GM12878 (cell line): ENCODE data around the gene NLGN3. TPM values are rescaled to one million over a fixed set of nuclear protein-coding genes. Genes with fewer than 3 reads are reported as not detected.

Source experiments
- ATF7 ChIP-seq: fragments of 450-650 bp; IDR thresholded peaks from 2 replicates; pipeline ENCODE4 v1.6.1; 2016; ENCODE audit warnings: low read depth, mild to moderate bottlenecking
- BCLAF1 ChIP-seq: fragments of 450-650 bp; IDR thresholded peaks from 2 replicates; pipeline ENCODE4 v1.6.1; 2017; ENCODE audit warnings: antibody characterized with exemption, mild to moderate bottlenecking, moderate library complexity
- CEBPZ ChIP-seq: fragments of 150-350 bp; IDR thresholded peaks from 2 replicates; pipeline ENCODE4 v1.6.1; 2016; ENCODE audit warnings: low read depth, low read length
- DPF2 ChIP-seq: fragments of 450-650 bp; IDR thresholded peaks from 2 replicates; pipeline ENCODE4 v1.6.1; 2017; ENCODE audit warnings: mild to moderate bottlenecking
- EED ChIP-seq: sonication (generic); IDR thresholded peaks from 2 replicates; pipeline ENCODE4 v1.6.1; 2016; ENCODE audit warnings: antibody characterized with exemption, low read depth
- HDAC6 ChIP-seq: fragments of 200-600 bp; sonication (generic); IDR thresholded peaks from one replicate; pipeline ENCODE4 v1.8.0; 2017; ENCODE audit warnings: antibody characterized with exemption; ENCODE audit not compliant: unreplicated experiment
- HDGF ChIP-seq: fragments of 450-650 bp; IDR thresholded peaks from 2 replicates; pipeline ENCODE4 v1.6.1; 2016; ENCODE audit warnings: antibody characterized with exemption
- NFYA ChIP-seq: IDR thresholded peaks from 2 replicates; pipeline ENCODE4 v1.6.1; 2011; ENCODE audit warnings: low read depth, mild to moderate bottlenecking, low read length, improper control_type of control experiment, borderline replicate concordance
- NFYB ChIP-seq: IDR thresholded peaks from 2 replicates; pipeline ENCODE4 v1.6.1; 2011; ENCODE audit warnings: low read depth, mild to moderate bottlenecking, low read length, improper control_type of control experiment, moderate library complexity; ENCODE audit not compliant: insufficient read depth
- NRF1 ChIP-seq: conservative IDR thresholded peaks from 2 replicates; pipeline ENCODE4 v1.6.1; 2011; ENCODE audit warnings: mild to moderate bottlenecking, low read depth, low read length, improper control_type of control experiment
- PKNOX1 ChIP-seq: fragments of 450-650 bp; IDR thresholded peaks from 2 replicates; pipeline ENCODE4 v1.6.1; 2016; ENCODE audit warnings: mild to moderate bottlenecking
- RAD21 ChIP-seq: IDR thresholded peaks from 2 replicates; pipeline ENCODE4 v1.6.1; 2011; ENCODE audit warnings: mild to moderate bottlenecking, low read depth, low read length, moderate library complexity; ENCODE audit not compliant: insufficient read depth
- RBBP5 ChIP-seq: fragments of 200-600 bp; sonication (generic); conservative IDR thresholded peaks from 2 replicates; pipeline ENCODE4 v1.6.1; 2016
- SRF ChIP-seq, 2 experiments: IDR thresholded peaks; 2 replicates each; pipeline ENCODE4 v1.6.1; 2011; ENCODE audit warnings: low read depth in 2 of 2, low read length in 2 of 2, mild to moderate bottlenecking in 1 of 2, moderate library complexity in 1 of 2
- STAT3 ChIP-seq: IDR thresholded peaks from 2 replicates; pipeline ENCODE4 v1.6.1; 2011; ENCODE audit warnings: low read depth, low read length, improper control_type of control experiment
- USF2 ChIP-seq: IDR thresholded peaks from 2 replicates; pipeline ENCODE4 v1.6.1; 2011; ENCODE audit warnings: low read depth, low read length, improper control_type of control experiment, borderline replicate concordance
- ZNF687 ChIP-seq: fragments of 450-650 bp; IDR thresholded peaks from 2 replicates; pipeline ENCODE4 v1.6.1; 2017; ENCODE audit warnings: mild to moderate bottlenecking, moderate library complexity
- polyA plus RNA-seq, 11 experiments: library from polyadenylated mRNA; depleted of rRNA in 4 of 11; unstranded in 6 of 11; stranded (reverse) in 5 of 11; fragments of >200 nt; fragmentation: Nextera tagmentation in 4 of 11; fragmentation: Illumina TruSeq in 1 of 11; extraction: Ambion mirVana in 4 of 11; extraction: Trizol in 1 of 11; gene quantifications; 1 replicate in 1 of 11; 2 replicates in 10 of 11; pipeline versions ENCODE4 v1.2.1 to v1.2.3, GENCODE V29; 2011 to 2016; ENCODE audit warnings: inconsistent platforms in 2 of 11, missing spikeins in 2 of 11, low read depth in 1 of 11
- total RNA-seq, 4 experiments: library from RNA; depleted of rRNA in 3 of 4; stranded (reverse); fragments of >200 nt in 3 of 4; fragmentation: Illumina TruSeq in 1 of 4; extraction: Trizol in 1 of 4; gene quantifications; 2 replicates each; pipeline versions ENCODE4 v1.2.1 to v1.2.3, GENCODE V29; 2013 to 2021

NLGN3 gene
- total and polyA plus RNA-seq, 10 of the 15 experiments (the other 5 are each of a cell fraction or from before 2014, with no cell fraction given): 0.07 to 0.73 (median 0.28) TPM

- no peak for TF ChIP-seq PKNOX1
- 0 out of 2 replicates have a peak, but pooled peaks have one; percentile 11 for TF ChIP-seq ZNF687
- no peak for TF ChIP-seq NFYA
- peak; percentile 70 for TF ChIP-seq ATF7
- no peak for TF ChIP-seq EED
- TF ChIP-seq RAD21: no peak
- TF ChIP-seq NFYB: 0 out of 2 replicates have a peak, but pooled peaks have one; percentile 24
- TF ChIP-seq RBBP5: no peak
- no peak for TF ChIP-seq SRF (IDR thresholded peaks at IDR 0.05; ENCODE audit: low read depth in 2 of 2, low read length in 2 of 2)
- no peak for TF ChIP-seq HDAC6
- no peak for TF ChIP-seq BCLAF1
- TF ChIP-seq HDGF: no peak; the same call in 1 of the 2 replicates
- TF ChIP-seq DPF2: no peak
- TF ChIP-seq CEBPZ: no peak
- no peak for TF ChIP-seq STAT3
- TF ChIP-seq NRF1: no peak
- no peak; the same call in 1 of the 2 replicates for TF ChIP-seq USF2
Measured at GRCh38 chrX:71195964-71196649, 51.5 kb downstream of the NLGN3 start (continued).
